ENCODE results near the gene SNIP1.
"Not testable (repeated sequence)": the region's sequence is repeated elsewhere in the genome, so short reads cannot be mapped to it uniquely, and the experiment has no call there.

Gene SNIP1

DNA sequence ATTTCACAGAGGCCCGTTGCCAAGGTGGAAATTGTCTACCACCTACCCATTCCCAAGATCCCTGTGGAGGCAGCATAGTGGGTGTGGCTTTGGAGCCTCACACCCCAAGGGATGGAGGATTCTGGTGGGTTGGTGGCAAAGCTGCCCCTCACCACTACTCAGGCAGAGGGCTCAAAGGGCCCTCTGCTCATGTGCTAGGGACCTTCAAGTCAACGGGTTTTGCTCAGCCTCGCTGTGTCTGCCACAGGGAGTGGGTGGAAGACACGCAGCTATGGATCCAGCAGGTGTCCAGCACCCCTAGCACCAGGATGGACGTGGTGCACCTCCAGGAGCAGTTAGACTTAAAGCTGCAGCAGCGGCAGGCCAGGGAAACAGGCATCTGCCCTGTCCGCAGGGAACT lies 5.0 kb upstream of the SNIP1 start:
- no peak for DNase-seq

DNA sequence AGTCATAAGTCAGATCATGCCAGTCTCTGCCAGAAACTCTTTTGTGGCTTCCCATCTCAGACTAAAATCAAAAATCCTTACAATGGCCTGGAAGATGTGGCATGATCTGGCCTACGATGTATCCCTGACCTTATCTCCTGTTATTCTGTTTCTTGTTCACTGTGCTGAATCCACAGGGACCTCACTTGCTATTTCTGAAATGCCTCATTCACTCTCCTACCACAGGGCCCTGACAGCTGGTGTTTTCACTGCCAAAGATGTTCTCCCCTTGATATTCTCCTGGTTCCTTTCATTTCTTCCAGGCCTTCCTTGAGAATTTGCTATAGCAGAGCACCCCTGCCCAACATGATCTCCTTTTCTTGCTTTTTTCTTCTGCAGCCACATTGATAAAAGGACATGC lies 4.3 kb upstream of the SNIP1 start:
- DNase-seq: no peak

DNA sequence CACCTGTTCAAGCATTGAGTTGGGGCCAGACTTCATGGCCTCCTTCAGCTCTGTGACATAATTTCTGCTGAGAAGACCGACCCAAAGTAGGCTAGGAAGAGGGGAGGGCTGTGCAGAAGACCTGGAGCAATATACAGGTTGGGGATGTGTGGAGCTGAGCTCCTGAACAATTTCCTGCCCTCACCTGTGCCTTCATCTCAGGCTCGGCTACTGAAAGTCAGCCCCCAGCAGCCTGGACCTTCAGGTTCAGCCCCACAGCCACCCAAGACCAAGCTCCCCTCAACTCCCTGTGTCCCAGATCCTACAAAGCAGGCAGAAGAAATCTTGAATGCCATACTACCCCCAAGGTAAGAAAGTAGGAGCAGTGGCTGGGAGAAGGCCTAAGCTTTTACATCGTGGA lies 3.3 kb upstream of the SNIP1 start:
- no peak for DNase-seq

DNA sequence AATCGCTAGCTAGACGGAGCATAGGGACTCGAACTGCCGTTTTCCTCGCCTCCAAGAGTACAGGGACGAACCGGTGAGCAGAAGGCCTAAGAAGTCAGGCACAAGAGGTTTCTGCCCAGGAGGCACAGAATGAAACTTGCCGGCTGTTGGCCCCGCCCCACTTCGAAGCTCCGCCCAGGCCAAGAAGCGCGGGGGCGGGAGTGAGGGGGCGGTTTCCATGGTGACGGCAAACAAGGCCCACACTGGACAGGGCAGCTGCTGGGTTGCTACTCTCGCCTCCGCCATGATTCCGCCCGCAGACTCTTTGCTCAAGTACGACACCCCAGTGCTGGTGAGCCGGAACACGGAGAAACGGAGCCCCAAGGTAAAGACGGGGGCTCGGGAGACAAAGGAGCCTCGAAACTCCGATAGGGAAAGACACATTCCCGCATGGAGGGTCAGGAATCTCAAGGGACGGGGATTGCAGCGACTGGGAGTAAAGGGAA lies 2.7 kb upstream of the SNIP1 start, which contains the start of gene DNALI1:
Gene DNALI1 (plus strand): TSS at position 229 of the 485 bp plus-strand sequence. CDS start 55 bp downstream, at position 284.
- no peak for DNase-seq

DNA sequence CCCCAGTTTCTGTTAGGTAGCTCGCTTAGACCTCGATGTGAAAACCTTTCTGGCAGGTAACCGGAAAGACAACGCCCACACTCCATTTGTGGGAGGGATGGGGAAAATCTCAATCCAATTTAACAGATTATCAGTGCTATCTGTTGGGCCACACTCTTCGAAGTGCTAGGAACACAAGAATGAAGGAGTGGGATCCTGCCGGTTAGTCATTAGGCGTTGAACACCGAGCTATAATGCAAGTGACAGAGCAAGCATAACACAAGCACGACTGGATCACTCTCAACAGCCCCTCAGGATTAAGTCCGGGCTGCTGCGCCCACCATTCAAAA lies 531 bp downstream of the SNIP1 start:
- DNase-seq: no peak

DNA sequence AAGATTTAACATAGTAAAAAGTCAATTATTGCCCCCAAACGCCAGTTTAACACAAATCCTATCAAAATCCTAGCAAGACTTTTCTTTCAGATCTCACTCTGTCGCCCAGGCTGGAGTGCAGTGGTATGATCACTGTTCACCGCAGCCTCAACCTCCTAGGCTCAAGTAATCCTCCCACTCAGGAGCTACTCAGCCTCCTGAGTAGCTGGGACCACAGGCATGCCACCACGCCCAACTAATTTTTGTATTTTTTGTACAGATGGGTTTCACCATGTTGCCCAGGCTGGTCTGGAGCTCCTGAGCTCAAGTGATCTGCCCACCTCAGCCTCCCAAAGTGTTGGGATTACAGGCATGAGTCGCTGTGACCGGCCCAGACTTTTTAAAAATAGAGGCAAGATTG lies 4.8 kb downstream of the SNIP1 start:
- no peak for DNase-seq

DNA sequence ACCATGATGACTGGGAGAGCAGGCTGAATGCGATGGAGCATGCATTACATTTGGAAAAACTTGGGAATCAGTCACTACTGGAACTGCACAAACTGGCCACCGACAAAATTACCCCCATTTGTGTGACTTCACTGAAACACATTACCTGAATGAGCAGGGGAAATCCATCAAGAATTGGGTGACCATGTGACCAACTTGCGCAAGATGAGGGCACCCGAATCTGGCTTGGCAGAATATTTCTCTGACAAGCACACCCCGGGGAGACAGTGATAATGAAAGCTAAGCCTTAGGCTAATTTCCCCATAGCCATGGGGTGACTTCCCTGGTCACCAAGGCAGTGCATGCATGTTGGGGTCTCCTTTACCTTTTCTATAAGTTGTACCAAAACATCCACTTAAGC lies 9.1 kb downstream of the SNIP1 start:
- DNase-seq: no peak

DNA sequence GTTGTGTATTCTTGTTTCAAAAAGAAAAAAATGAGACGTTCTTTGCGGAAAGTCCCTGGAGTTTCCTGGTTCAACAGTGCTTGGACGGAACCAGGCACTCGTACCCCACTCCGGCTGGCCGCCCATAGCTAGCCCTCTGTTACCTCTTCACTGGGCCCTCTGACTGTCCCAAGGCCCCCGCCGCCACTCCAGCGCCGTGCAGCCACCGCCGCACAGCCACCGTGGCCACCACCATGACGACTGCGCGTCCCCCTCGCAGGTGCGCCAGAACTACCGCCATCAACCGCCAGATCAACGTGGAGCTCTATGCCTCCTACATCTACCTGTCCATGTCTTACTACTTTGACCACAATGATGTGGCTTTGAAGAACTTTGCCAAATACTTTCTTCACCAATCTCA lies 9.6 kb downstream of the SNIP1 start:
- no peak for DNase-seq

DNA sequence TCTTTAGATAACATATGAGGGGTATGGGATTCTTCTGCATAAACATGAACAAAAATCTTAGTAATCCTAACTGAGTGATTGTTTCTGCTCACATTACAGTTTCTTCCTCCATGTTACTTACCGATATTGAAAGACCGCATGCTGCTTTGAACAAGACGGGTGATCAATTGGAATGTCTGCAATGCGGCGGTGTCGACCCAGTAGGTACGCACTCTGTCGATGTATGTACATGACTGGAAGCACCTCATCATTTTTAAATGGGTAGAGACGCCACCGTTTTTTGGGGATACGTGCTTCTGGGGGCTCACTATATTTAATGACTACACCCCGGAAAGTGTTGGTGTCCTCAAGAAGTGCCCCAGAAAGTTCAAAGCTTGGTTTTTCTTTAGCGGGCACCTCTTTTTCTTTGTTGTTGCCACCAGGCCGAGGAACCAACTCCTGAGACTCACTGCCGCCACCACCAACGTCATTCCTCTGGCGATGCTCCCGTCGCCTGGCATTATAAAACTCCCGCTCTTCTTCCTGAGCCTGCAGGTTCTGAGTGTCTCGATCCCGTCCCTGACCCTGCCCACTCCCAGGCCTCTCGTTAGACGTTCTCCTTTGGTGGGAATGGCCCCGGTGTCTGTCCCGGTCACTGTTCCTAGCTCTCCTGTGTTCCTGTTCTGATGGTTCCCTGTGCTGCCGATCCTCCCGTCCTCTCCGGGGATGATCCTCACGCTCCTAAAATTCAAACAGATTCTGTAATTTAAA lies 13.9 kb downstream of the SNIP1 start:
- DNase-seq: no peak

DNA sequence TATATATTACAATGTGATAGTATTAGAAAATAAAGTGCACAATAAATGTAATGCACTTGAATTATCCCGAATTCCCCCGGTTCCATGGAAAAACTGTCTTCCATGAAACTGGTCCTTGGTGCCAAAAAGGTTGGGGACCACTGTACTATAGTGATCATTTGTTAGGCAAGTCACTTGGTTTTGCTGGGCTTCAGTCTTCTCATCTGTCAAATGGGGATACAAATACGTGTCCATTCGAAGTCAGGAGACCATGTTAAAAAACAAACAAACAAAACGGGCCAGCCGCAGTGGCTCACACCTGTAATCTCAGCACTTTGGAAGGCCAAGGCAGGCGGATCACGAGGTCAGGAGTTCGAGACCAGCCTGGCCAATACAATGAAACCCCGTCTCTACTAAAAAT lies 14.9 kb downstream of the SNIP1 start:
- DNase-seq: not testable (repeated sequence)

DNA sequence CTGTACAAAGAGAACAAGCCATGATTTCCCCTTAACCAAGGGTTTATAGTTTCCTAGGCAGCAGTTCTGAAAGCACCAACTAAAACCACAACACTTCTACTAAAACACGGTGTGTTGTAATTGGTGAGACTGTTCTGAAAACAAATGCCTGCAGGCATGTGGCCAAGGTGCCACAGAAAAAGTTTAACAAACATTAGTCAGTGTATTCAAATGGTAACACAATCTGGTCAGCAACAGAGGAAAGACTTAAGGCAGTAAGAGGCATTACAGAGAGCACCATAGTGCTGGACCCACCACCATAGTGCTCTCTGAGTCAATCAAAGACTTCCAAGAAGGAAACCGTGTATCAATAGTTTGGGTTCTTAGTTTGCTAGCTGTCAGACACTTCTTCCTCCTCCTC lies 16.7 kb downstream of the SNIP1 start:
- no peak for DNase-seq

DNA sequence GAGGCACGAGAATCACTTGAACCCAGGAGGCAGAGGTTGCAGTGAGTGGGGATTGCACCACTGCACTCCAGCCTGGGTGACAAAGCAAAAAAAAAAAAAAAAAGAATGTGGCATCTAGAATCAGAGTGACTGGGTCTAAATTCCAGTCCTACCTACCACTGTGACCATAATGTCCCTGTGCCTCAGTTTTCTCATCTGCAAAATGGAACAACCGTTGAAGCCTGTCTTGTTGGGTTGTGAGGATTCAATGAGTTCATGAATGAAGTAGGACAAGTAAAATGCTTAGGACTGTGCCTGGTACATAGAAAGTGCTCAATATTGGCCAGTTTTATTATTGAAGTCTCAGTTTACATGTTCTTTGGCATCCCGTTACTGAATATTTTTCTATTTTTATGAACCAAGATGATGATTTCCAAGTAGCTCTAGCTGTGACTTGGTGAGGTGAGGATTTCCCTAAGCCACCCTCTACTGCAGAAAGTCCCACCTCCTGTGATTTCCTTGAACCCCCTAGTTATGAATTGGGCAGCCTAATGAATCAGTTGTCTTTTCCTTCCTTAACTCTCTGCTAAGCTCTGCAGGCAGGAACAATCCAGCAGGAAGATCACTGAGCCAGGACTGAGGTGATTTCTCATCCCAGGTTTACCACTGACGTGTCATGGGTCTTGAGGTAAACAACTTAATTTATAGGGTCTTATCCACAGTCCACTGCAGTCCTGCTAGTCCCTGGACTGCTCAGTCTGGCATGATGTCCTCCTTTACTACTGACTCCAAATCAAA lies 20.6 kb downstream of the SNIP1 start:
- DNase-seq: no peak

DNA sequence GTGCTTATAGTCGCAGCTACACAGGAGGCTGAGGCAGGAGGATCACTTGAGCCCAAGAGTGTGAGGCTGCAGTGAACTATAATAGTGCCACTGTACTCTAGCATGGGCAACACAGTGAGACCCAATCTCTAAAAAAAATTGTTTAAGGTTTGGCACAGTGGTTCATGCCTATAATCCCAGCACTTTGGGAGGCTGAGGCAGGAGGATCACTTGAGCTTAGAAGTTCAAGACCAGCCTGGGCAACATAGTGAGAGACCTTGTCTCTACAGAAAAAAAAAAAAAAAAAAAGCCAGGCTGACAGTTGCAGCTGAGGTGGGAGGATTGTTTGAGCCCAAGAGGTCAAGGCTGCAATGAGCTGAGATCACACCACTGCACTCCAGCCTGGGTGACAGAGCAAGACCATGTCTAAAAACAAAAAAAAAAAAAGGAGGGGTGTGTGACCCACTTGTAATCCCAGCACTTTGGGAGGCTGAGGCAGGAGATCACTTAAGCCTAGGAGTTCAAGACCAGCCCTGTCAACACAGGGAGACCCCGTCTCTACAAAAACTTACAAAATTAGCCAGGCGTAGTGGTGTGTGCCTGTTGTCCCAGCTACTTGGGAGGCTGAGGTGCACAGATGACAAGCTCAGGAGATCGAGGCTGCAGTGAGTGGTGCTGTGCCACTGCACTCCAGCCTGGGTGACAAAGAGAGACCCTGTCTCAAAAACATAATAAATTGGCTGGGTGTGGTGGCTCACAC lies 21.5 kb downstream of the SNIP1 start:
- not testable (repeated sequence) for DNase-seq

DNA sequence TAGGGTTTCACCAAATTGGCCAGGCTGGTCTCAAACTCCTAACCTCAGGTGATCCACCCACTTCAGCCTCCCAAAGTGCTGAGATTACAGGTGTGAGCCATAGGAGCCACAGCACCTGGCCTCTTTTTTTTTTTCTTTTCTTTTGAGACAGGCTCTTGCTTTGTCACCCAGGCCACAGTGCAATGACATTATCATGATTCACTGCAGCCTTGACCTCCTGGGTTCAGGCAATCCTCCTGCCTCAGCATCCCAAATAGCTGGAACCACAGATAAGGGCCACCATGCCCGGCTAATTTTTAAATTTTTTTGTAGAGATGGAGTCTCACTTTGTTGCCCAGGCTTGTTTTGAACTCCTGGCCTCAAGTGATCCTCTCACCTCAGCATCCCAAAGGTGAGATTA lies 24.2 kb downstream of the SNIP1 start:
- not testable (repeated sequence) for DNase-seq

DNA sequence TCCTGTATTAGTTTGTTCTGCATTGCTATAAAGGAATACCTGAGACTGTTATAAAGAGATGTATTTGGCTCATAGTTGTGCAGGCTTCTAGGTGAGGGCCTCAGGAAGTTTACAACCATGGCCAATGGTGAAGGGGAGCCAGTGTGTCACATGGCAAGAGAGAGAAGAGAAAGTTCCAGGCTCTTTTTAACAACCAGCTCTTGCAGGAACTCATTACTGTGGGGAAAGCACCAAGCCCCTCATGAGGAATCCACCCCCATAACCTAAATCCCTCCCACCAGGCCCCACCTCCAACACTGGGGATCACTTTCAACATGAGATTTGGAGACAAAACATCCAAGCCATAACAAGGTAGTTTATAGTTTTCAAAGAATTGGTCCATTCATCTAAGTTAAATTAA lies 34.5 kb downstream of the SNIP1 start:
- DNase-seq: no peak

DNA sequence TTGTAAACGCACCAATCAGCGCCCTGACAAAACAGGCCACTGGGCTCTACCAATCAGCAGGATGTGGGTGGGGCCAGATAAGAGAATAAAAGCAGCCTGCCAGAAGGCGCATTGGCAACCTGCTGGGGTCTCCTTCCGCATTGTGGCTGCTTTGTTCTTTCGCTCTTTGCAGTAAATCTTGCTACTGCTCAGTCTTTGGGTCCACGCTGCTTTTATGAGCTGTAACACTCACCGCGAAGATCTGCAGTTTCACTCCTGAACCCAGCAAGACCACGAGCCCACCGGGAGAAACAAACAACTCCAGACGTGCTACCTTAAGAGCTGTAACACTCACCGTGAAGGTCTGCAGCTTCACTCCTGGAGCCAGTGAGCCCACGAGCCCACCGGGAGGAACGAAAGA lies 35.2 kb downstream of the SNIP1 start:
- not testable (repeated sequence) for DNase-seq

DNA sequence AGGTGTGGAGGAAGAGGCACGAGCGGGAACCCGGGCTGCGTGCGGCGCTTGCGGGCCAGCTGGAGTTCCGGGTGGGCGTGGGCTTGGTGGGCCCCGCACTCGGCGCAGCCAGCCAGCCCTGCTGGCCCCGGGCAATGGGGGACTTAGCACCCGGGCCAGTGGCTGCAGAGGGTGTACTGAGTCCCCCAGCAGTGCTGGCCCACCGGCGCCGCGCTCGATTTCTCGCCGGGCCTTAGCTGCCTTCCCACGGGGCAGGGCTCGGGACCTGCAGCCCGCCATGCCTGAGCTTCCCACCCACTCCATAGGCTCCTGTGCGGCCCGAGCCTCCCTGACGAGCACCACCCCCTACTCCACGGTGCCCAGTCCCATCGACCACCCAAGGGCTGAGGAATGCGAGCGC lies 35.9 kb downstream of the SNIP1 start:
- not testable (repeated sequence) for DNase-seq

DNA sequence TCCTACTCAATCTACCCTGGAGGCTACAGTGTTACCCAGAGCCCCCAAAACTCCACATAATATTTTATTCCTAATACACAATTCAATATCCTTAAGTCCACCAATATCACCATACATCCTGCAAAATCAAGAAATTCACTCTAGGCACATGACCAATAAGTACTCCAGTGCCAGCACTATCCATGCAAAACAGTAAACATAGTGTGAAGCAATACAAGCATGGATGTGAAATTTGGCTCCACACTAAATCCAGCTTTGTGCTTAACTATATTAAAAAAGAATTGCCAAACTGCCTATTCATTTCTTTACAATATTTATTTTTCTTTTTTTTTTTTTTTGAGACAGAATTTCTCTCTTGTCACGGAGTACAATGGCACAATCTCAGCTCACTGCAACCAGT lies 36.5 kb downstream of the SNIP1 start:
- DNase-seq: no peak

DNA sequence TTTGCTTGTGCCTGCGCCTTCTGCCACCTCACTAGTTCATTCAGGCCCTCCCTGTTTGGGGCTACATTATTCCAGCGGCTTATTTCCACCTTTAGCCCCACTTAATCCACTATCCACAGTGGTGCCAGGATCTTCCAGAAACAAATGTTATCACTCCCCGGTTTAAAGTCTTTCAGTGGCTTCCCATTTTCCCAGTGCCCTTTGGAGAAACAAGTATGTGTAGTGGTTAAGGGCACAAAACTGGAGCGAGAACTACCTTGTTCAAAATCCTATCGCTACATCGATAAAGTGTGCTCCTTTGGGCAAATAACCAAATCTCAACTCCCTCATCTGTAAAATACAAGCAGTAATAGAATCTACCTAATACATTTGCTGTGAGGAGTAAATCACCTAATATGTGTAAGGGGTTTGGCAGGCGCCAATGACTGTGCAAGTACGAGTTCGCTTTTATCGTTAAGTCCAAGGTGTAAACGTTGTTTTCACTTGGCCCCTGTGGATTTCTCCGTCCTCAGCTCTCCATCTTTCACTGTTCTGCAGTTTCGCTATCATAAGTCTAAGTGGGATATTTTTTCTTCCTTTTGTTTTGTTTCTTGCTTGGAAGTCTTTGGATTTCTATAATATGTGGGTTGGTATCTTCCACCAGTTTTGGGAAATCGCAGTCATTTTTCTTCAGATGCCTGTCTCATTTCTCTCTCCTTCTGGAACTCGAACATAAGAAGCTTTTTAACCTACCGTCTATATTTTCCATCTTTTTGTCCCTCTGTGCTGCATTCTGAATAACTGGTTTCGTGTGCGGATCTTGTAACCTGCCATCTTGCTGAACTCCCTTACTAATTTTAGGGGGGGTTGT lies 38.7 kb downstream of the SNIP1 start:
- no peak for DNase-seq

DNA sequence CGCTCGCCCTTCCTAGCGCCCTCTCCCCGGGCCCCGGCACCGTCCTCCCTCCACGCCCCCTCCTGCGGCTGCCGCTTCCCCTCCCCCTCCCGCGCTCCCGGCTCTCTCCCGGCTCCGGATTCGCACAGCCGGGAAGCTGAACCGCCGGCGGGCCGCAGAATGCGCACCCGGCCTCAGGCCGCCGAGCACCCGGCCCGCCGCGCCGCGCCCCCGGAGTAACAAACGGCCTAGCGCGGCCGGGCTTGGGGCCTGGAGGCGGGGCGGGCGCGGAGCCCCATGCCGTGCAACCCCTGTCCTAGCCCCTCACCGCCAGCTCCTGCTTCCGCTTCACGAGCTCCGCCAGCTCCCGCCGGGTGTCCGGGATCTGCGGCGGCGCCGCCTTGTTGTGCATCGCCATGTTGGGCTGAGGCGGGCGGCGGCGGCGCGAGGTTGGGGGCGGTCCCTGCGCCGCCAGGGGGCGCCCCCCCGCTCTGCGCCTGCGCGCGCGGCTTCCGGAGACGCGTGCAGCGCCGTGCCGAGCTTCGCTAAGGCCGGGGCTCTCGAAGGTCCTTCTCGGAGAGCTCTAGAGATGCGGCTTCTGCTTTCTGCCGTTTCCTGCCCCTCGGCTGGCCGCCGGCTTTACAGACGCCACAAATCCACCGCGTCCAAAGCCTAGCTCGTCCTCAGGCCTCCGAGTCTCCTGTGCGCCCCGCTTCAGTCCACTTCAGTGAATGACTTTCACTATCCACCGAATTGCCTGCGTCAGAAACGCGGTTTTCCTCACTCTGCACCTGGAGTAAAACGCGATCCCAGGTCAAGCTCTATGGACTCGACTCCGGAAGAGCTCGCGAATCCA lies 39.5 kb downstream of the SNIP1 start, which contains the start of gene MEAF6:
Gene MEAF6 (minus strand): TSS at position 417 of the 835 bp plus-strand sequence. CDS start 20 bp downstream, at position 397.
- DNase-seq: peak; percentile 56 to 71

DNA sequence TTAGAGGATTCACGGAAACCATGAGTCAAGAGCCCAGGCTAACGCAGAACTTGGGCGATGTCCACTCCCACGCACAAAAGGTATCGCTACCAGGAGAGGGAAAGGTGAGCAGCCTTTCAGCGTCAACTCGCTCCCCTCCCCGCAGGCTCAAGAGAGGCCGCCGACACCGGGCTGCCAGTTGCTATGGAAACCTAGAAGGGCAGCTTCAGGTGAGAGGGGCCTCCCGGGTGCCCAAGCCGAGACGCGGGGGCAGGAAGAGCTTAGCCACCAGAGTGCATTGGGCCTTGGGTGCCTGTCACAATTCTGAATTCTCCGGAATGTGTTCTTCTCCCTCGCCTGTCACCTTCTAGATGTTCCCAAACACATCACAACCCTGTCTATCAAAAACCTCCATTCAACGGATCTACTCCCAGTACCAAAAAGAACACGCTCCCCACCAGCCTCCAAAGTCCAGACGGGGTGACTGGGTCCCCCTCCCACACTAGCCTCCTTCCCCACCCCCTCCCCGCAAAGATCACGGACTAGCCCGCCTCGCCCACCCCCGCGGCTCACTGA lies 40.2 kb downstream of the SNIP1 start:
- DNase-seq: peak in 1 of 2 donors; percentile 25
